Spleen (tissue), 11 donors: ENCODE data around the gene RAD52. TPM values are rescaled to one million over a fixed set of nuclear protein-coding genes. Genes with fewer than 3 reads are reported as not detected.

Experiments
- DNase-seq: peaks from one replicate; pipeline ENCODE4 v3.0.0-alpha.2; 2020
- H3K27ac ChIP-seq, 8 donors: fragments of 200-600 bp; sonication (generic) in 7 of 8; 1 replicate in 4 of 8; 2 replicates in 4 of 8; pipeline versions ENCODE4 v1.5.0 to v1.8.0; 2016 to 2021; ENCODE audit warnings: inconsistent platforms in 4 of 8, mild to moderate bottlenecking in 4 of 8, moderate library complexity in 1 of 8
- H3K27me3 ChIP-seq, 7 donors: fragments of 200-600 bp; sonication (generic) in 6 of 7; replicated peaks in 1 of 7; 1 replicate in 4 of 7; 2 replicates in 3 of 7; pipeline versions ENCODE4 v1.5.0 to v1.8.0; 2016 to 2021; ENCODE audit warnings: inconsistent platforms in 3 of 7, mild to moderate bottlenecking in 1 of 7
- H3K36me3 ChIP-seq, 6 donors: fragments of 200-600 bp; sonication (generic) in 5 of 6; 1 replicate in 4 of 6; 2 replicates in 2 of 6; pipeline versions ENCODE4 v1.5.0 to v1.8.0; 2016 to 2021; ENCODE audit warnings: inconsistent platforms in 2 of 6
- H3K4me1 ChIP-seq, 6 donors: fragments of 200-600 bp; sonication (generic) in 5 of 6; 1 replicate in 3 of 6; 2 replicates in 3 of 6; pipeline versions ENCODE4 v1.5.0 to v1.8.0; 2016 to 2021; ENCODE audit warnings: inconsistent platforms in 3 of 6
- H3K4me3 ChIP-seq, 8 donors: fragments of 200-600 bp; sonication (generic) in 7 of 8; 1 replicate in 4 of 8; 2 replicates in 4 of 8; pipeline versions ENCODE4 v1.5.0 to v1.8.0; 2016 to 2021; ENCODE audit warnings: inconsistent platforms in 4 of 8, mild to moderate bottlenecking in 4 of 8, moderate library complexity in 2 of 8
- H3K9me3 ChIP-seq, 8 donors: fragments of 200-600 bp; sonication (generic) in 7 of 8; 1 replicate in 4 of 8; 2 replicates in 4 of 8; pipeline versions ENCODE4 v1.5.0 to v1.8.0; 2016 to 2021; ENCODE audit warnings: inconsistent platforms in 4 of 8
- POLR2A ChIP-seq, 3 donors: fragments of 450-650 bp; IDR thresholded peaks; one replicate each; pipeline ENCODE4 v1.5.1; 2017; ENCODE audit warnings: antibody characterized with exemption in 3 of 3, mild to moderate bottlenecking in 1 of 3
- POLR2AphosphoS5 ChIP-seq, 3 donors: sonication (generic); formaldehyde crosslinking; IDR thresholded peaks; one replicate each; pipeline ENCODE4 v1.5.1; 2017; ENCODE audit warnings: antibody characterized with exemption in 3 of 3
- WGBS, 5 donors: extraction: QIAGEN DNeasy Blood & Tissue Kit in 3 of 5; methylation state at CpG; one replicate each; pipeline versions ENCODE4 v1.1.5 to v1.1.7; 2013 to 2018; 5-methylcytosine and 5-hydroxymethylcytosine counted together
- intact Hi-C: fragments of 100-400 bp; cut with DNase I; formaldehyde crosslinking; loops from one replicate; pipeline ENCODE4 v1.15.0; 2023; ENCODE audit warnings: low total_unique reads
- polyA plus RNA-seq, 3 donors: library from polyadenylated mRNA; stranded (reverse); fragments of 200-250 nt; gene quantifications; one replicate each; pipeline ENCODE4 v1.2.1, GENCODE V29; 2013
- total RNA-seq, 7 donors: library from RNA; depleted of rRNA in 3 of 7; stranded (reverse); fragments of >200 nt in 3 of 7; fragmentation: NEBNext Ultra II Directional in 4 of 7; extraction: Animal tissue kit (Norgen Biotek cat#: 25700) in 4 of 7; gene quantifications; one replicate each; pipeline versions ENCODE4 v1.1.0 to v1.2.1, GENCODE V29; 2016 to 2021
- TF ChIP-seq, protein P1 (sequence below), 11 experiments: fragments of 200-600 bp in 7 of 11; fragments of 450-650 bp in 4 of 11; sonication (generic) in 4 of 11; IDR thresholded peaks in 8 of 11; conservative IDR thresholded peaks in 3 of 11; 1 replicate in 7 of 11; 2 replicates in 4 of 11; pipeline versions ENCODE4 v1.4.0 to v1.8.0; 2016 to 2021; ENCODE audit warnings: antibody characterized with exemption in 11 of 11, inconsistent platforms in 4 of 11, mild to moderate bottlenecking in 1 of 11
- donor health status: healthy with polysubstance abuse.
- donor health status: DM: no; HTN: no; CAD: no; lungs with moderate emphysema.
- donor health status: DM: no; HTN: no; CAD: no.
- donor health status: Bipolar disorder and iron deficiency.
- donor health status: healthy.
- donor health status: DM: no; HTN: no; CAD: no.
- donor health status: DM: yes; HTN: yes; CAD: no.

The RAD52 gene
- total and polyA plus RNA-seq, 10 donors = 4.6 to 19.5 (median 13.2) TPM

DNA sequence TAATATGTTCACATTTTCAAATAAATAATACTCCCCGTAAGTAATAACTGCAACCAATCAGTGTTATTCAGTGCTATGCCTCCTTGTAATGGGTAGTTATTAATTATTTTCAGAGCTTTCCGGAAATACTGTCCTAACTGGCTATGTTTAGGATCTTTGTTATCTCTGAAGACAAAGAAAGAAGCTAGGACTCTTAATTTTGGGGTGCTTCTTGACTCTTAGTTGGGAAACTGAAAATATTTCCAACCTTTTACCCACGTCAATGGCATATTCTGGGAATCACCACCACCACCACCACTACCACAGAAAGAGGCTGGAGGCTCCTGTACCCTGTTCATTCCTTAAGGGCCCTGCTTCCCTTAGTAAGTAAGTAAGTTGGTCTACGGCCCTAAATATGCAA lies 39.1 kb downstream of the RAD52 start:
- intact Hi-C loops = no loop called here
- 74 to 80% (median 79%) methylated on average over 4 of the region's 4 CpGs for WGBS, 5 donors
- no peak overlapping the region for H3K4me3 ChIP-seq
- peaks cover 3 to 100% (median 76%) of the 10 kb centered on the region in 6 donors for H3K36me3 ChIP-seq
- TF ChIP-seq POLR2A (IDR thresholded peaks at IDR 0.05) = no peak
- TF ChIP-seq, protein P1, sequence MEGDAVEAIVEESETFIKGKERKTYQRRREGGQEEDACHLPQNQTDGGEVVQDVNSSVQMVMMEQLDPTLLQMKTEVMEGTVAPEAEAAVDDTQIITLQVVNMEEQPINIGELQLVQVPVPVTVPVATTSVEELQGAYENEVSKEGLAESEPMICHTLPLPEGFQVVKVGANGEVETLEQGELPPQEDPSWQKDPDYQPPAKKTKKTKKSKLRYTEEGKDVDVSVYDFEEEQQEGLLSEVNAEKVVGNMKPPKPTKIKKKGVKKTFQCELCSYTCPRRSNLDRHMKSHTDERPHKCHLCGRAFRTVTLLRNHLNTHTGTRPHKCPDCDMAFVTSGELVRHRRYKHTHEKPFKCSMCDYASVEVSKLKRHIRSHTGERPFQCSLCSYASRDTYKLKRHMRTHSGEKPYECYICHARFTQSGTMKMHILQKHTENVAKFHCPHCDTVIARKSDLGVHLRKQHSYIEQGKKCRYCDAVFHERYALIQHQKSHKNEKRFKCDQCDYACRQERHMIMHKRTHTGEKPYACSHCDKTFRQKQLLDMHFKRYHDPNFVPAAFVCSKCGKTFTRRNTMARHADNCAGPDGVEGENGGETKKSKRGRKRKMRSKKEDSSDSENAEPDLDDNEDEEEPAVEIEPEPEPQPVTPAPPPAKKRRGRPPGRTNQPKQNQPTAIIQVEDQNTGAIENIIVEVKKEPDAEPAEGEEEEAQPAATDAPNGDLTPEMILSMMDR (IDR thresholded peaks at IDR 0.05 in 8 of 11, conservative IDR thresholded peaks at IDR 0.05 in 3 of 11) = no peak
- no peak for TF ChIP-seq POLR2AphosphoS5 (IDR thresholded peaks at IDR 0.05)
- peaks cover 5 to 60% (median 34%) of the 10 kb centered on the region in 6 donors for H3K4me1 ChIP-seq
- no peak for DNase-seq
- peak overlapping the region in 2 of 8 donors; percentile 8 to 29 for H3K27ac ChIP-seq
- H3K9me3 ChIP-seq = no peaks in the 10 kb centered on the region
- H3K27me3 ChIP-seq = no peaks in the 10 kb centered on the region

DNA sequence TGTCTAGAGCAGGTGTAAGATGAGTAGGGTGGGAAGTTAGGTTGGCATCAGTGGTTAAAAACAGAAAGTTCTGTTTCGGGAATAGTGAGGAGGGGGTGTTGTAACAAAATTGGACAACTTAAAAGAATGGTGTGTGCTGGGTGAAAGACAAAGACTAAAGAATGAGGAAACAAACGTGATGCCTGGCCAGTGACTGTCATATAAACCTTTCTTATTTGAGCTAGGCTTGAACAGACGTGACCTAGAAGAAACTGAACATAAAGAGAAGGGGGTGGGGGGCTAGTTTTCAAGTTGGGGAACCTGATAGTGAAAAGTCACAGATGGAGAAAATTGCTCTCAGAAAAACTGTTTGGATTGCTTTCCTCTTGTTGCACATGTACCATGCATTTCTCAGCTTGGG lies 39.6 kb downstream of the RAD52 start:
- TF ChIP-seq POLR2A (IDR thresholded peaks at IDR 0.05) = no peak
- no peak for TF ChIP-seq POLR2AphosphoS5 (IDR thresholded peaks at IDR 0.05)
- TF ChIP-seq, protein P1 (IDR thresholded peaks at IDR 0.05 in 8 of 11, conservative IDR thresholded peaks at IDR 0.05 in 3 of 11) = no peak
- no peak overlapping the region for H3K4me3 ChIP-seq
- peak overlapping the region in 1 of 8 donors; percentile 8 for H3K27ac ChIP-seq
- no peaks in the 10 kb centered on the region for H3K27me3 ChIP-seq
- intact Hi-C loops = no loop called here
- peaks cover under 1 to 60% (median 31%) of the 10 kb centered on the region in 6 donors for H3K4me1 ChIP-seq
- H3K36me3 ChIP-seq = peaks cover 3 to 100% (median 79%) of the 10 kb centered on the region in 6 donors
- WGBS, 5 donors = 73 to 88% (median 78%) methylated on average over 3 of the region's 3 CpGs
- DNase-seq = no peak
- H3K9me3 ChIP-seq = no peaks in the 10 kb centered on the region

DNA sequence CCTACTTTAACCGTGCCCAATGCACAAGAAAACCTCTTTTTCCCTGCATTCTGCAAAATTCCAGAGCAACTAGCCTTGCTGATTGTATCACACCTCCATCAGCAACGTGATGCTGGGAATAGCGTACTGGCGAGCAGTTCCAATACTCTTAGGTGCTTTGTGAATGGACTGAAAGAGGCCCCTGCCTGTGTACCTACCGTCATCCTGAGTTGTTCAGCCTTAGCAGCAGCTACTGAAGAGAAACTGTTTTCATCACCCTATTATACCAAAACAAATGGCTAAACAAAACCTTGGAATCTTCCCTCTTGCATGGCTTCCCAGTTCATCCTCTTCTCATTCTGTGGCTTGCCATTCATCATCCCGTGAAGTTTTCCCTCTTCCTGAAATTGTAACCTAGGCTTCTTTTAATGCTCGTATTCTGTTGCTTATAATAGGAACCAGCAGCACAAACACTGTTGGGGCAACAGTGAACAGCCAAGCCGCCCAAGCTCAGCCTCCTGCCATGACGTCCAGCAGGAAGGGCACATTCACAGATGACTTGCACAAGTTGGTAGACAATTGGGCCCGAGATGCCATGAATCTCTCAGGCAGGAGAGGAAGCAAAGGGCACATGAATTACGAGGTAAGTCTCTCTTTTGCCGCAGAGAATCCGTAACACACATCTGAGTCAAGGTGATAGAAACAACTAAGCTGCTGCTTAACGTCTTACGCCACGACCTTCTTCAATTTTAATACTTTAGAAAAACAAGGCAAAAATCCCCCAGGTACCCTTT lies 41.9 kb downstream of the RAD52 start:
- no peak for TF ChIP-seq POLR2AphosphoS5 (IDR thresholded peaks at IDR 0.05)
- no peak for TF ChIP-seq POLR2A (IDR thresholded peaks at IDR 0.05)
- TF ChIP-seq, protein P1 (IDR thresholded peaks at IDR 0.05 in 8 of 11, conservative IDR thresholded peaks at IDR 0.05 in 3 of 11) = no peak
- 65 to 82% (median 71%) methylated on average over 16 of the region's 16 CpGs for WGBS, 5 donors
- no peak overlapping the region for H3K27ac ChIP-seq

DNA sequence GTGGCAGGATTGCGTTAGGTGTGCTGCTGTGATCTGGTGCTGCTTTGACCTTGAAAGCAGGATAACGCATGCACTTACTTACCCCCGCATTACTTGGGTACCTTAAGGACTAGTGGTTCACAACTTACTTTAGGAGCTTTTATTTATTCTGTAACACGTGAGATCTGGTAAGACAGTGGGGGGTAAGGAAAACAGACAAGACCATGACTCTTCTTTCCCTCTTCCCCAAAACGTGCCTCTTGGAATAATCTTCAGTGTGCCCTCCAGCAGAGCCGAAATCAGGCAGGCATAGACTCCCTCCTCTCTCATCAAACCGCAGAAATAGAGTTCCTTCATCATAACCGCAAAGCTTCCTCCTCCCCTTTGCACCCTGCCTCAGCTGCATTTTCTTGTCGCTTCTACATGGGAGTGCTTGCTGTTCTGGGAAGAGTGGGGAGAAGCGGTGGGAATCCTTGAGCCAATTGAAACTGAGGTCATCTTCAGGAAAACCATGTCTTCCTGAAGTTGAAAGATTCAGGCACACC lies 43.4 kb downstream of the RAD52 start:
- H3K4me3 ChIP-seq = no peak overlapping the region
- H3K36me3 ChIP-seq = peaks cover 8 to 100% (median 88%) of the 10 kb centered on the region in 6 donors
- intact Hi-C loops = no loop called here
- peaks cover 0 to 49% (median 21%) of the 10 kb centered on the region in 6 donors for H3K4me1 ChIP-seq
- H3K27me3 ChIP-seq = no peaks in the 10 kb centered on the region
- WGBS, 5 donors = 59 to 81% (median 73%) methylated on average over 10 of the region's 10 CpGs
- H3K27ac ChIP-seq = peak overlapping the region in 3 of 8 donors; percentile 15 to 41 (median 29)
- H3K9me3 ChIP-seq = no peaks in the 10 kb centered on the region
- DNase-seq = no peak
- TF ChIP-seq POLR2AphosphoS5 (IDR thresholded peaks at IDR 0.05) = no peak
- TF ChIP-seq, protein P1 (IDR thresholded peaks at IDR 0.05 in 8 of 11, conservative IDR thresholded peaks at IDR 0.05 in 3 of 11) = no peak
- TF ChIP-seq POLR2A (IDR thresholded peaks at IDR 0.05) = no peak

More for the DNA sequence above, 41.9 kb downstream of the RAD52 start:
- H3K36me3 ChIP-seq = peaks cover 6 to 100% (median 74%) of the 10 kb centered on the region in 6 donors
- no peak overlapping the region for H3K4me3 ChIP-seq
- H3K4me1 ChIP-seq = peaks cover 0 to 61% (median 26%) of the 10 kb centered on the region in 6 donors
- no peaks in the 10 kb centered on the region for H3K27me3 ChIP-seq
- no peaks in the 10 kb centered on the region for H3K9me3 ChIP-seq
- intact Hi-C loops = no loop called here
- DNase-seq = no peak
